DOHH2 (cell line): Measurements from ENCODE around the gene C13orf46.

Source experiments
- H3F3A ChIP-seq: fragments of 200-600 bp; sonication (generic), shearing (Covaris generic); 2 replicates; pipeline ENCODE4 v1.6.0; 2016; ENCODE audit warnings: antibody characterized with exemption, mild to moderate bottlenecking; ENCODE audit not compliant: control insufficient read depth, insufficient read depth
- H3K27ac ChIP-seq: fragments of 200-600 bp; sonication (generic); 2 replicates; pipeline ENCODE4 v1.5.1; 2014; ENCODE audit warnings: low read depth, mild to moderate bottlenecking, low read length, moderate library complexity
- H3K27me3 ChIP-seq: fragments of 200-600 bp; sonication (generic); 2 replicates; pipeline ENCODE4 v1.6.1; 2014; ENCODE audit warnings: mild to moderate bottlenecking, low read length, mixed read lengths; ENCODE audit not compliant: control insufficient read depth
- H3K36me3 ChIP-seq: fragments of 200-600 bp; sonication (generic); 2 replicates; pipeline ENCODE4 v1.6.1; 2014; ENCODE audit warnings: mild to moderate bottlenecking, low read length, moderate library complexity, mixed read lengths; ENCODE audit not compliant: control insufficient read depth
- H3K4me1 ChIP-seq: fragments of 200-600 bp; sonication (generic); 2 replicates; pipeline ENCODE4 v1.6.1; 2014; ENCODE audit warnings: mild to moderate bottlenecking, low read length, mixed read lengths; ENCODE audit not compliant: control insufficient read depth
- H3K4me2 ChIP-seq: fragments of 200-600 bp; sonication (generic); 2 replicates; pipeline ENCODE4 v1.6.0; 2014; ENCODE audit warnings: mild to moderate bottlenecking, low read length, moderate library complexity
- H3K4me3 ChIP-seq: fragments of 200-600 bp; sonication (generic); 2 replicates; pipeline ENCODE4 v1.5.1; 2014; ENCODE audit warnings: mild to moderate bottlenecking, low read length, mixed read lengths
- H3K79me2 ChIP-seq: fragments of 200-600 bp; sonication (generic); 2 replicates; pipeline ENCODE4 v1.6.1; 2014; ENCODE audit warnings: mild to moderate bottlenecking, low read length, mixed read lengths; ENCODE audit not compliant: control insufficient read depth
- H3K9me2 ChIP-seq: fragments of 200-600 bp; sonication (generic); replicated peaks from 2 replicates; pipeline ENCODE4 v1.6.1; 2014; ENCODE audit warnings: mild to moderate bottlenecking, low read length, mixed read lengths; ENCODE audit not compliant: control insufficient read depth
- H3K9me3 ChIP-seq: fragments of 200-600 bp; sonication (generic); 2 replicates; pipeline ENCODE4 v1.6.1; 2014; ENCODE audit warnings: antibody characterized with exemption, low read length, mixed read lengths; ENCODE audit not compliant: control insufficient read depth, insufficient read depth
- H4K20me1 ChIP-seq: fragments of 200-600 bp; sonication (generic); 2 replicates; pipeline ENCODE4 v1.6.0; 2014; ENCODE audit warnings: low read depth, mild to moderate bottlenecking, antibody characterized with exemption, low read length, moderate library complexity; ENCODE audit not compliant: control insufficient read depth, insufficient read depth
- CTCF ChIP-seq: fragments of 200-600 bp; sonication (generic); IDR thresholded peaks from one replicate; pipeline ENCODE4 v1.5.1; 2014; ENCODE audit warnings: antibody characterized with exemption, mild to moderate bottlenecking, low read depth, low read length; ENCODE audit not compliant: poor library complexity, severe bottlenecking
- EZH2phosphoT487 ChIP-seq: fragments of 200-600 bp; sonication (generic); IDR thresholded peaks from 2 replicates; pipeline ENCODE4 v1.6.1; 2017; ENCODE audit warnings: borderline replicate concordance, mild to moderate bottlenecking, antibody characterized with exemption, low read length, moderate library complexity, mixed read lengths

The C13orf46 gene

DNA sequence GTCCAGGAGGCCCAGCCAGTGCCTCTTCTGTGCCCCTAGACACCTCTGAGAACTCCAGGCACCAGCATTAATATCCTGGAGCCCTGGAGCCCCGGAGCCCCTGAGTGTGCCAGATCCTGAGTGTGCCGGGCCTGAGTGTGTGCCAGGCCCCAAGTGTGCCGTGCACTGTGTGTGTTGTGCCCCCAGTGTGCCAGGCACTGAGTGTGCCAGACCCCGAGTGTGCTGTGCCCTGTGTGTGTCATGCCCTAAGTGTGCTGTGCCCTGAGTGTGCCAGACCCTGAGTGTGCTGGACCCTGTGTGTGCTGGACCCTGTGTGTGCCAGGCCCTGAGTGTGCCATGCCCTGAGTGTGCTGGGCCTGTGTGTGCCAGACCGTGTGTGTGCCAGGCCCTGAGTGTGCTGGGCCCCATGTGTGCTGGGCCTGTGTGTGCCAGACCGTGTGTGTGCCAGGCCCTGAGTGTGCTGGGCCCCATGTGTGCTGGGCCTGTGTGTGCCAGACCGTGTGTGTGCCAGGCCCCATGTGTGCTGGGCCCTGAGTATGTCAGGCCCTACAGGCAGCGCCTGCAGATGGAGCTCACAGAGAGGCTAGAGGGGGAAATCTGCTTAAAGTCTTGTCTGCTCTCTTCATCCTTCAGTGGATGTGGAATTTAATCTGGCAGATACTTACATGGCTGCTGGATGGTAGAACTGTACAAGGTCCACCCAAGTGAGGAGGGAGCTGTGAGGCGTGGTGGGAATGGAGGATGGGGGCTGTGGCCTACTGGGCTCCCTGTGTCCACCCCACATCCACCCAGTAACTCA lies 53.9 kb downstream of the C13orf46 start:
- Histone ChIP-seq H3K4me3 (no peak overlapping the region), H3K36me3 (no peaks in the 10 kb centered on the region), H3K4me2 (no peak overlapping the region), H3K4me1 (no peaks in the 10 kb centered on the region), H3K79me2 (no peaks in the 10 kb centered on the region), H3K27ac (no peak overlapping the region), H3F3A (no peaks in the 10 kb centered on the region), H4K20me1 (no peaks in the 10 kb centered on the region), H3K9me2 (no peaks in the 10 kb centered on the region), H3K9me3 (0 out of 2 replicates have a peak, but pooled peaks cover 4% of the 10 kb centered on the region), H3K27me3 (no peaks in the 10 kb centered on the region)
- TF ChIP-seq CTCF (no peak), EZH2phosphoT487 (no peak)

GRCh38 chr13:113918981-113919701 lies 54.7 kb downstream of the C13orf46 start:
- Histone ChIP-seq H3K79me2 (no peaks in the 10 kb centered on the region), H3K4me1 (no peaks in the 10 kb centered on the region)
- no peak for TF ChIP-seq EZH2phosphoT487
- TF ChIP-seq CTCF: no peak

DNA sequence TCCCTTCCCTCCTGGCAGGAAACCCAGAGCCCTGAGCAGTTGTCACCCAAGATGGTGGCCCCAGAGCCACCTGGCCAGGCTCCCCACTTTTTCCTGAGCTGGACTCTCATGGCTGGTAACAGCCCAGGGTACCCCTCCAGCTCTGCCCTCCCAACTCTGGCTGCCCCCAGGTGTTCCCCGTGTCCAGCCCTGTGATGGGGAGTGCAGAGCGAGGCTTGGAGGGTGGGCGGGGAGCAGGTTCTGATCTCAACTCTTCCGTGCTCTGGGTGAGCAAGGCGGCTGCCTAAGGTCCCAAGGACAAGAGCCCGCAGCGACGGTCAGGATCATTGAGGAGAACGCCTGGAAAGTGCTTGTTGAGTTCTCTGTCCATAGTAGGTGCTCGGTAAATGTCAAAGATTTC lies 55.3 kb downstream of the C13orf46 start:
- no peaks in the 10 kb centered on the region for H3K9me2 ChIP-seq
- H3K79me2 ChIP-seq: no peaks in the 10 kb centered on the region
- H3F3A ChIP-seq: no peaks in the 10 kb centered on the region
- H4K20me1 ChIP-seq: no peaks in the 10 kb centered on the region
- no peaks in the 10 kb centered on the region for H3K4me1 ChIP-seq
- H3K4me2 ChIP-seq: no peak overlapping the region
- no peaks in the 10 kb centered on the region for H3K36me3 ChIP-seq
- H3K27ac ChIP-seq: no peak overlapping the region
- H3K9me3 ChIP-seq: 0 out of 2 replicates have a peak, but pooled peaks cover 4% of the 10 kb centered on the region
- no peaks in the 10 kb centered on the region for H3K27me3 ChIP-seq
- no peak overlapping the region for H3K4me3 ChIP-seq
- TF ChIP-seq CTCF: no peak
- no peak for TF ChIP-seq EZH2phosphoT487

More at GRCh38 chr13:113918981-113919701, 54.7 kb downstream of the C13orf46 start:
- H3F3A ChIP-seq: no peaks in the 10 kb centered on the region
- no peaks in the 10 kb centered on the region for H3K9me2 ChIP-seq
- no peaks in the 10 kb centered on the region for H3K27me3 ChIP-seq
- H3K9me3 ChIP-seq: 0 out of 2 replicates have a peak, but pooled peaks cover 4% of the 10 kb centered on the region
- H3K4me2 ChIP-seq: no peak overlapping the region
- no peak overlapping the region for H3K27ac ChIP-seq
- no peaks in the 10 kb centered on the region for H3K36me3 ChIP-seq
- H3K4me3 ChIP-seq: no peak overlapping the region
- H4K20me1 ChIP-seq: no peaks in the 10 kb centered on the region
